Measurements from ENCODE around the gene PCCA.

The PCCA gene

GRCh38 chr13:100491164-100491842 is 402.4 kb downstream of the PCCA start:
- in situ Hi-C loops (cut with MboI; ENCODE audit: low sequenced_read_pairs): no loop called here

GRCh38 chr13:100493418-100493817 is 404.5 kb downstream of the PCCA start:
- in situ Hi-C loops (cut with MboI; ENCODE audit: low sequenced_read_pairs): no loop called here

DNA sequence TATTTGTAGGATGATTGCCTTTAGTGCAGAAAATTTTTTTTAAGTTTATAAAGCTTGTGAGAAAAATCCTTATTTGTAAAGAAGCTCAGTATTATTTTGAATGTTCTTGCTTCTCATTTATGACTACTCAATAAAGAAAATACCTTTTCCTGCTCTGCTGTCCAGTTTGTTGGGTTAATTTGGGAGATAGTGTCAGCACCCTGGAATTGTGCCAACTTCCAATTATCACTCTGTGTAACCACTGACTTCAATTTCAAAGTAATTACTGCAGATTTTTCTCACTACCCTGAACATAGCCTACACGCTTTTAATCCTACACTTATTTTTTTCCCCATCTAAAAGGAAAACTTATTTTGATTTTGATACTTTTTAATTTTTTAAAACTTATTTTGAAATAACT is 406.6 kb downstream of the PCCA start:
- in situ Hi-C loops (cut with MboI; ENCODE audit: low sequenced_read_pairs): no loop called here

- in situ Hi-C loops (cut with MboI; ENCODE audit: low sequenced_read_pairs): no loop called here
Observed at GRCh38 chr13:100497389-100497788, 408.5 kb downstream of the PCCA start.

GRCh38 chr13:100502446-100502845 is 413.6 kb downstream of the PCCA start:
- in situ Hi-C loops (cut with MboI; ENCODE audit: low sequenced_read_pairs): no loop called here

DNA sequence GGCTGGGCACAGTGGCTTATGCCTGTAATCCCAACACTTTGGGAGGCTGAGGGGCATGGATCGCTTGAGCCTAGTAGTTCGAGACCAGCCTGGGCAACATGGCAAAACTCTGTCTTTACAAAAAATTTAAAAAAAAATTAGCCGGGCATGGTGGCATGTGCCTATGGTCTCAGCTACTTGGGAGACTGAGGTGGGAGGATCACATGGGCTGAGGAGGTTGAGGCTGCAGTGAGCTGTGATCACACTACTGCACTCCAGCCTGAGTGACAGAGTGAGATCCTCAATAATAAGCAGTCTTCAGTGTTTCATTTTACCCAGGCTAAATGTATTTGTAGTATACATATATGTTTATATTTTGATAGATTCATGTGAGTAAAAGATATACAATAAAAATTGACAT is 414.7 kb downstream of the PCCA start:
- in situ Hi-C loops (cut with MboI; ENCODE audit: low sequenced_read_pairs): no loop called here

DNA sequence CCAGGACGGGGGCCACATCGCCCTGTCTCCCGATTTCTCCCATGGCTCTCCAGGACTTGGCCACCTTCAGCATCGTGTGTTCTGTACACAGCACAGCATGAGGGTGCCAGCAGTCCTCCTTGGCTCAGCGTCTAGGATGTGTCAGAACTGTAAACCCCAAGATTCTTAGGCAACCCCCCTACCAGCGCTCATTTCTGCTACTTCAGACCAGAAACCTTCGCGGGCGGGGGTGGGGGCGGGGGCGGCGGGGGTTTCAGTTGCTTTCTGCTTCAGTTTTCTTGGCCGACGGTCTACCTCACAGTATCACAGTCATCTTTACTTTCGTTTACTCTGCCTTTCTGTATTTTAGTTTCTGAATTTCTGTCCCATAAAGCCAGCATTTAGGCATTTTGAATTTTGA is 417.3 kb downstream of the PCCA start:
- in situ Hi-C loops (cut with MboI; ENCODE audit: low sequenced_read_pairs): no loop called here

GRCh38 chr13:100506600-100507422 is 417.9 kb downstream of the PCCA start:
- in situ Hi-C loops (cut with MboI; ENCODE audit: low sequenced_read_pairs): no loop called here

DNA sequence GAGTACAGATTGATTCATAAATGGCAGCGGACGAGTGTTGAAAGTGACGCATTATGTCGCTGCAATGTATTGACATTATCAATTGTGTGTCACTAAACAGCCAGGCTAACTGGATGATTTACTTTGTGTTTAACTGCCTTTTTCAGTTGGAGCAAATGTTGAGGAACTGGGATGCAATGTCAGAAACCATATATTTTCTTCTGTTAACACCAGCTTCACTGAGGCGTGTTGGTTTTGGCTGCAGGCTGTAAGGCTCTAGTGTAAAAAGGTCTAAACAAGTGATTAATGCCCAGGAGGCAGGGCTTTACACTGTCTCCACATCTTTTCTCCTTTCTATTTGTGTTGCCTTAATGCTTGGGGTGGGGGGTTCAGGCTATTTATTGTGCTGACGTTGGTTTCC is 419.6 kb downstream of the PCCA start:
- in situ Hi-C loops (cut with MboI; ENCODE audit: low sequenced_read_pairs): no loop called here

GRCh38 chr13:100508996-100509395 is 420.1 kb downstream of the PCCA start:
- in situ Hi-C loops (cut with MboI; ENCODE audit: low sequenced_read_pairs): no loop called here

DNA sequence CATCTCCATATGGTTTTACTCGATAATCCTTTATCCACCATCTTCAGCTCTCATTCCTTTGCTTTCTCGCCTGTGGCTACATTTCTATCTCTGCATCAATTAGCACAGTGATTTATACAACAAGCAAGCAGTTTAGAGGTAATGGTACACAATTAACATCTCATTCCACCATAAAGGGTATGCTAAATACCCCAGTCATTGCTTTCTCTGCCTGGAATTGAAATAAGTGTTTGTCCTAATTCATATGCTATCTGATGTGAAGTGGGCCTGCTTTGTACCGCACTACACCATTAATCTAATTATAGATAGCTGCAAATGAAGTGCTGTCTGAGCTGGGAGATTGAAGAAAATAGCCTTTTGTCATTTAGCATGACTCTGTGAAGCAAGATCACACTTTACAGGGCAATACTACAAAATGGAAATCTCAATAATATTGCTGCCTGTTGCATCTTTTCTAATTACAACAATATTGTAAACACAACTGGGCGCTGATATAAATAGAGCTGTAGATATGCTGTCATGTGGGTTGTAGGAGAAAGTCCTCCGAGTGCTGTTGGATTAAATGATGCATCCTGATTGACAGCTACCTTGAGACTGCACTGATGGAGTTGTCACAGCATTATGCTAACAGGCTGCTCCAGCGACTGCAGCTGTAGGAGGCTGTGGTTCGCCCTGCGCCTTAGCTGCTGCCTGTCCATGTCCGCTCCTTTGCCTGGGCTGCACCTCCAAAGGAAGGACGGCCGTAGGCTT is 421.5 kb downstream of the PCCA start:
- in situ Hi-C loops (cut with MboI; ENCODE audit: low sequenced_read_pairs): no loop called here

DNA sequence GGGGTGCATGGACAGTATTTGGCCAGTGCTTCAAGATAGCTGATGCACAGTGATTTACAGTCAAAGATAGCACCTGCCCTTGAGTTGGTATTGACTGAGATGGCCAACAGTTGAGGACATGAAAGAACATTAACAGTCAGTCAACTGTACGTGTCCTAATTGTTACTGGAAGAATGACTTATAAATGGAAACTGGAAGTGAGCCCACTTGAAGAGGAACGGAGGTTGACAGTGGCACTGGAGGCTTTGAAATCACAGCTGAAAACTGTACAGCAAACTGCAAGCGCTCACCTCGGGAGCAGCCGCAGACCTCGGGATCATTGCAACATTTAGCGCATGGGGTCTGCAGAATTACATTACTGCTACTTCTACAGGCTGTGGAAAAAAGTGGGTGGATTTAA is 422.6 kb downstream of the PCCA start:
- in situ Hi-C loops (cut with MboI; ENCODE audit: low sequenced_read_pairs): no loop called here

GRCh38 chr13:100512422-100512821 is 423.5 kb downstream of the PCCA start:
- in situ Hi-C loops (cut with MboI; ENCODE audit: low sequenced_read_pairs): no loop called here

DNA sequence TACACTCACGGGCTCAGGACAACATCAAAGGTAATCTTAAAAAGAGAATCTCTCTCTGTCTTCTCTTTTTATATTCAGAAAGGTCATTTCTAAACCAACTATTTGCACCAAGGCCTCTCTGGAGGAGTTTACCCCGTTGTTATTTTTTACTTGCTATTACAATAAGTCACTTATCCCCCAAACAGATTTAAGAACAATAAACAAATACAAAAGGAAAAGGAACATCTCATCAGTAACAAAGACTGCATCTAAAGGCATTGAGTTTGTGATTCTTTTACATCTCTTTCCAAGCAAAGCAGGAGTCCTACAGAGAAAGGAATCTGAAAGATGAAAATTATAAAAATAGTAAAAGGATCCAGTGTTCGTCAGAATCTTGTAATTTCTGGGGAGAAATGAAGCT is 424.3 kb downstream of the PCCA start:
- in situ Hi-C loops (cut with MboI; ENCODE audit: low sequenced_read_pairs): no loop called here

- in situ Hi-C loops (cut with MboI; ENCODE audit: low sequenced_read_pairs): no loop called here
Observed at GRCh38 chr13:100513987-100514670, 425.2 kb downstream of the PCCA start.

DNA sequence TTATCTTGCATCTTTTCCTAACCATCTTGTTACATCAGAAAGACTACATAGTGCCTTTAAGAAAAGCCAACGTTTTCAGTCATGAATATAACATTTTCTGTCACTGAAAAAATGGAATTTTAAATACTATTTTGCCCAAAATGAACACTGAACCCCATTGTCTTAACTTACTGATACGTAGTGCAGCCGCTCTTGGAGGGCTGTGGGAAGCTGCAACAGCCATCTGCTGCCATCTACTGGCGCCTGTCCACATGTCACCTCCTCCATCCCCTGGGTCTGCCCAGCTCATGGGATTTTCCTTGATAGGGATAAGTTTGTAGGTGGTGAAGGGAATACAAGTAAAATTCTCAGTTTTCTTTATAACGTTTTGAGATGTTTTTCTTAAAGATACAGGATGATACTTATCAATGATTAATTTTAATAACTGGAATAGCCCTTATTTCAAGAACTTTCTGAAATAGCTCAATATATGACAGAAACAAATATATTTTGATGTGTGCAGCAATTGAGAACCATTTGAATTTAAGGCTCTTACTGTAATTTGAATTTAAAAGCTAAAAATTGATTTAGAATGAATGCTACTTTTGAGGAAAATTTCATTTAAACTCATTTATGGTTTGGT is 426.0 kb downstream of the PCCA start:
- in situ Hi-C loops (cut with MboI; ENCODE audit: low sequenced_read_pairs): no loop called here

- in situ Hi-C loops (cut with MboI; ENCODE audit: low sequenced_read_pairs): no loop called here
Observed at GRCh38 chr13:100515410-100515800, 426.5 kb downstream of the PCCA start.

- in situ Hi-C loops (cut with MboI; ENCODE audit: low sequenced_read_pairs): no loop called here
Observed at GRCh38 chr13:100517135-100517534, 428.2 kb downstream of the PCCA start.

- in situ Hi-C loops (cut with MboI; ENCODE audit: low sequenced_read_pairs): no loop called here
Observed at GRCh38 chr13:100517728-100518127, 428.8 kb downstream of the PCCA start.

- in situ Hi-C loops (cut with MboI; ENCODE audit: low sequenced_read_pairs): no loop called here
Observed at GRCh38 chr13:100518394-100519062, 429.6 kb downstream of the PCCA start.

Measured in hTERT RPE-1 (cell line).